Measurements from ENCODE around the gene PRICKLE3. TPM values are rescaled to one million over a fixed set of nuclear protein-coding genes. Genes with fewer than 3 reads are reported as not detected.

PRICKLE3 gene
- total RNA-seq, 1 donor from 2014 or later, result 26.5 TPM

- DNase-seq (ENCODE audit: extremely low spot score in 2 of 2), result no peak
- Histone ChIP-seq H3K4me1 (peaks cover 6% of the 10 kb centered on the region), H3K4me3 (no peak overlapping the region), H3K36me3 (no peaks in the 10 kb centered on the region), H3K27ac (no peak overlapping the region), H3K9me3 (no peaks in the 10 kb centered on the region), H3K27me3 (no peaks in the 10 kb centered on the region)
- TF ChIP-seq CTCF (IDR thresholded peaks at IDR 0.05), result no peak
- TF ChIP-seq POLR2AphosphoS5 (IDR thresholded peaks at IDR 0.05; ENCODE audit: insufficient read depth in 1 of 2, low read depth in 1 of 2), result no peak
- no peak for TF ChIP-seq POLR2A (IDR thresholded peaks at IDR 0.05)
- intact Hi-C loops (cut with DNase I), result no loop called here
Measured at GRCh38 chrX:49205443-49205842, 19.3 kb upstream of the PRICKLE3 start.

- H3K36me3 ChIP-seq, result no peaks in the 10 kb centered on the region
- H3K4me1 ChIP-seq, result peaks cover 8% of the 10 kb centered on the region
- TF ChIP-seq POLR2A (IDR thresholded peaks at IDR 0.05) (no peak), POLR2AphosphoS5 (IDR thresholded peaks at IDR 0.05; ENCODE audit: insufficient read depth in 1 of 2, low read depth in 1 of 2) (no peak), CTCF (IDR thresholded peaks at IDR 0.05) (no peak)
- H3K4me3 ChIP-seq, result no peak overlapping the region
- H3K27me3 ChIP-seq, result no peaks in the 10 kb centered on the region
- DNase-seq (ENCODE audit: extremely low spot score in 2 of 2), result no peak
- intact Hi-C loops (cut with DNase I), result no loop called here
- H3K9me3 ChIP-seq, result no peaks in the 10 kb centered on the region
- H3K27ac ChIP-seq, result no peak overlapping the region
Measured at GRCh38 chrX:49204709-49205108, 18.5 kb upstream of the PRICKLE3 start.

- intact Hi-C loops (cut with DNase I), result no loop called here
Measured at GRCh38 chrX:49204017-49204416, 17.8 kb upstream of the PRICKLE3 start.

GRCh38 chrX:49203536-49203935 is 17.4 kb upstream of the PRICKLE3 start:
- no peak for DNase-seq (ENCODE audit: extremely low spot score in 2 of 2)
- Histone ChIP-seq H3K4me3 (no peak overlapping the region), H3K27me3 (no peaks in the 10 kb centered on the region), H3K27ac (no peak overlapping the region), H3K36me3 (no peaks in the 10 kb centered on the region), H3K4me1 (peaks cover 8% of the 10 kb centered on the region), H3K9me3 (no peaks in the 10 kb centered on the region)
- no peak for TF ChIP-seq POLR2AphosphoS5 (IDR thresholded peaks at IDR 0.05; ENCODE audit: insufficient read depth in 1 of 2, low read depth in 1 of 2)
- intact Hi-C loops (cut with DNase I), result no loop called here

More at GRCh38 chrX:49204017-49204416, 17.8 kb upstream of the PRICKLE3 start:
- H3K36me3 ChIP-seq, result no peaks in the 10 kb centered on the region
- TF ChIP-seq POLR2AphosphoS5 (IDR thresholded peaks at IDR 0.05; ENCODE audit: insufficient read depth in 1 of 2, low read depth in 1 of 2), result no peak
- TF ChIP-seq POLR2A (IDR thresholded peaks at IDR 0.05), result no peak
- TF ChIP-seq CTCF (IDR thresholded peaks at IDR 0.05), result no peak
- H3K27me3 ChIP-seq, result no peaks in the 10 kb centered on the region
- H3K9me3 ChIP-seq, result no peaks in the 10 kb centered on the region
- H3K4me3 ChIP-seq, result no peak overlapping the region
- peaks cover 8% of the 10 kb centered on the region for H3K4me1 ChIP-seq
- DNase-seq (ENCODE audit: extremely low spot score in 2 of 2), result no peak
- no peak overlapping the region for H3K27ac ChIP-seq

GRCh38 chrX:49202022-49202421 is 15.8 kb upstream of the PRICKLE3 start:
- Histone ChIP-seq H3K27ac (no peak overlapping the region), H3K27me3 (no peaks in the 10 kb centered on the region), H3K4me3 (no peak overlapping the region), H3K4me1 (peaks cover 8% of the 10 kb centered on the region), H3K36me3 (no peaks in the 10 kb centered on the region), H3K9me3 (no peaks in the 10 kb centered on the region)
- TF ChIP-seq CTCF (IDR thresholded peaks at IDR 0.05), result no peak
- TF ChIP-seq POLR2AphosphoS5 (IDR thresholded peaks at IDR 0.05; ENCODE audit: insufficient read depth in 1 of 2, low read depth in 1 of 2), result no peak
- no peak for TF ChIP-seq POLR2A (IDR thresholded peaks at IDR 0.05)
- intact Hi-C loops (cut with DNase I), result no loop called here
- no peak for DNase-seq (ENCODE audit: extremely low spot score in 2 of 2)
